ENCODE data around the gene PEDS1.

The PEDS1 gene

DNA sequence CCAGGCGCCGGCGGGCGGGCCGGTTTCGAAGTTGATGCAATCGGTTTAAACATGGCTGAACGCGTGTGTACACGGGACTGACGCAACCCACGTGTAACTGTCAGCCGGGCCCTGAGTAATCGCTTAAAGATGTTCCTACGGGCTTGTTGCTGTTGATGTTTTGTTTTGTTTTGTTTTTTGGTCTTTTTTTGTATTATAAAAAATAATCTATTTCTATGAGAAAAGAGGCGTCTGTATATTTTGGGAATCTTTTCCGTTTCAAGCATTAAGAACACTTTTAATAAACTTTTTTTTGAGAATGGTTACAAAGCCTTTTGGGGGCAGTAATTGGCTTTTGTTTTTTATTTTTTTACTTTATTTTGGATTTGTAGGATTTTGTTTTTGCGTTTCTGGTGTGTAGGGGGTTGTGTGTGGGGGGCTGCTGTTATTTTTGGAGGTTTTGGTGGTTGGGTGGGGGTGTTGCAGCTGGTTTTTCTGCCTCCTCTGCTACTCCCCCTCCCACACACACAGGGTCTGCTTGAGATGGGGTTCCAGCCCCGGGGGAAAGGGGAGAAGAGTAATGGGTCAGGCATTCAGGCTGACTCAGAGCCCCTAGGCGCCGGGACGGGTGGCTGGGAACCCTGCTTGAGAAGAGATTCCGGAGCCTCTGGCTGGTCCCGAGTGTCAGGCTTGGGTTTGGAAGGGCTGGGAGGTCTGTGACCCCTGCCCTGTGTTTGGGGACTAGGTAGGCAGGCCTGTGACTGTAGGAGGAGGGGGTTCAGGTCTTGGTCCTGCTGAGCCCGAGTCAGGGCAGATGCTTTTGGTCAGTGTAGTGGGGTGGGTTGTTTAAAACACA lies 39.1 kb upstream of the PEDS1 start (continued):
- TF ChIP-seq ZNF585B (tag by site-specific recombination; IDR thresholded peaks at IDR 0.05) (no peak), ZNF335 (tag by site-specific recombination; conservative IDR thresholded peaks at IDR 0.05) (peak; percentile 69), ZSCAN30 (tag by site-specific recombination; IDR thresholded peaks at IDR 0.05) (peak; percentile 64; the same call in 1 of the 2 replicates), OVOL3 (tag by site-specific recombination; IDR thresholded peaks at IDR 0.05) (no peak; the same call in 1 of the 2 replicates), EGR2 (tag by site-specific recombination; IDR thresholded peaks at IDR 0.05; ENCODE audit: low read depth) (peak; percentile 93), ZNF169 (tag by site-specific recombination; IDR thresholded peaks at IDR 0.05) (no peak), PRDM1 (tag by site-specific recombination; IDR thresholded peaks at IDR 0.05) (no peak), ZNF510 (tag by site-specific recombination; IDR thresholded peaks at IDR 0.05; ENCODE audit: insufficient replicate concordance) (no peak), HOXA7 (CRISPR knock-in tag; IDR thresholded peaks at IDR 0.05; ENCODE audit: borderline replicate concordance) (no peak), ZNF16 (tag by site-specific recombination; IDR thresholded peaks at IDR 0.05; ENCODE audit: low read depth) (0 out of 2 replicates have a peak, but pooled peaks have one; percentile 4), ZNF146 (tag by site-specific recombination; IDR thresholded peaks at IDR 0.05) (no peak), ZNF747 (tag by site-specific recombination; IDR thresholded peaks at IDR 0.05) (no peak)
- TF ChIP-seq, protein P1, sequence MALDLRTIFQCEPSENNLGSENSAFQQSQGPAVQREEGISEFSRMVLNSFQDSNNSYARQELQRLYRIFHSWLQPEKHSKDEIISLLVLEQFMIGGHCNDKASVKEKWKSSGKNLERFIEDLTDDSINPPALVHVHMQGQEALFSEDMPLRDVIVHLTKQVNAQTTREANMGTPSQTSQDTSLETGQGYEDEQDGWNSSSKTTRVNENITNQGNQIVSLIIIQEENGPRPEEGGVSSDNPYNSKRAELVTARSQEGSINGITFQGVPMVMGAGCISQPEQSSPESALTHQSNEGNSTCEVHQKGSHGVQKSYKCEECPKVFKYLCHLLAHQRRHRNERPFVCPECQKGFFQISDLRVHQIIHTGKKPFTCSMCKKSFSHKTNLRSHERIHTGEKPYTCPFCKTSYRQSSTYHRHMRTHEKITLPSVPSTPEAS (tag by site-specific recombination; IDR thresholded peaks at IDR 0.05) = peak; percentile 82
- TF ChIP-seq, protein P2, sequence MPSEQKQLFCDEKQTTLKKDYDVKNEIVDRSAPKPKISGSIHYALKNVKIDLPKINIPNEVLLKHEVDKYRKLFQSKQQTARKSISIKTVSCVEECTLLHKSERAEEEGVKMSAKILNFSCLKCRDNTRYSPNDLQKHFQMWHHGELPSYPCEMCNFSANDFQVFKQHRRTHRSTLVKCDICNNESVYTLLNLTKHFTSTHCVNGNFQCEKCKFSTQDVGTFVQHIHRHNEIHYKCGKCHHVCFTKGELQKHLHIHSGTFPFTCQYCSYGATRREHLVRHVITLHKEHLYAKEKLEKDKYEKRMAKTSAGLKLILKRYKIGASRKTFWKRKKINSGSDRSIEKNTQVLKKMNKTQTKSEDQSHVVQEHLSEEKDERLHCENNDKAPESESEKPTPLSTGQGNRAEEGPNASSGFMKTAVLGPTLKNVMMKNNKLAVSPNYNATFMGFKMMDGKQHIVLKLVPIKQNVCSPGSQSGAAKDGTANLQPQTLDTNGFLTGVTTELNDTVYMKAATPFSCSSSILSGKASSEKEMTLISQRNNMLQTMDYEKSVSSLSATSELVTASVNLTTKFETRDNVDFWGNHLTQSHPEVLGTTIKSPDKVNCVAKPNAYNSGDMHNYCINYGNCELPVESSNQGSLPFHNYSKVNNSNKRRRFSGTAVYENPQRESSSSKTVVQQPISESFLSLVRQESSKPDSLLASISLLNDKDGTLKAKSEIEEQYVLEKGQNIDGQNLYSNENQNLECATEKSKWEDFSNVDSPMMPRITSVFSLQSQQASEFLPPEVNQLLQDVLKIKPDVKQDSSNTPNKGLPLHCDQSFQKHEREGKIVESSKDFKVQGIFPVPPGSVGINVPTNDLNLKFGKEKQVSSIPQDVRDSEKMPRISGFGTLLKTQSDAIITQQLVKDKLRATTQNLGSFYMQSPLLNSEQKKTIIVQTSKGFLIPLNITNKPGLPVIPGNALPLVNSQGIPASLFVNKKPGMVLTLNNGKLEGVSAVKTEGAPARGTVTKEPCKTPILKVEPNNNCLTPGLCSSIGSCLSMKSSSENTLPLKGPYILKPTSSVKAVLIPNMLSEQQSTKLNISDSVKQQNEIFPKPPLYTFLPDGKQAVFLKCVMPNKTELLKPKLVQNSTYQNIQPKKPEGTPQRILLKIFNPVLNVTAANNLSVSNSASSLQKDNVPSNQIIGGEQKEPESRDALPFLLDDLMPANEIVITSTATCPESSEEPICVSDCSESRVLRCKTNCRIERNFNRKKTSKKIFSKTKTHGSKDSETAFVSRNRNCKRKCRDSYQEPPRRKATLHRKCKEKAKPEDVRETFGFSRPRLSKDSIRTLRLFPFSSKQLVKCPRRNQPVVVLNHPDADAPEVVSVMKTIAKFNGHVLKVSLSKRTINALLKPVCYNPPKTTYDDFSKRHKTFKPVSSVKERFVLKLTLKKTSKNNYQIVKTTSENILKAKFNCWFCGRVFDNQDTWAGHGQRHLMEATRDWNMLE (tag by site-specific recombination; conservative IDR thresholded peaks at IDR 0.05; ENCODE audit: low read depth) = no peak; the same call in 1 of the 2 replicates
- TF ChIP-seq, protein P3, sequence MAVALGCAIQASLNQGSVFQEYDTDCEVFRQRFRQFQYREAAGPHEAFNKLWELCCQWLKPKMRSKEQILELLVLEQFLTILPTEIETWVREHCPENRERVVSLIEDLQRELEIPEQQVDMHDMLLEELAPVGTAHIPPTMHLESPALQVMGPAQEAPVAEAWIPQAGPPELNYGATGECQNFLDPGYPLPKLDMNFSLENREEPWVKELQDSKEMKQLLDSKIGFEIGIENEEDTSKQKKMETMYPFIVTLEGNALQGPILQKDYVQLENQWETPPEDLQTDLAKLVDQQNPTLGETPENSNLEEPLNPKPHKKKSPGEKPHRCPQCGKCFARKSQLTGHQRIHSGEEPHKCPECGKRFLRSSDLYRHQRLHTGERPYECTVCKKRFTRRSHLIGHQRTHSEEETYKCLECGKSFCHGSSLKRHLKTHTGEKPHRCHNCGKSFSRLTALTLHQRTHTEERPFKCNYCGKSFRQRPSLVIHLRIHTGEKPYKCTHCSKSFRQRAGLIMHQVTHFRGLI (tag by site-specific recombination; IDR thresholded peaks at IDR 0.05) = peak; percentile 34; the same call in 1 of the 2 replicates
- TF ChIP-seq, protein P4, sequence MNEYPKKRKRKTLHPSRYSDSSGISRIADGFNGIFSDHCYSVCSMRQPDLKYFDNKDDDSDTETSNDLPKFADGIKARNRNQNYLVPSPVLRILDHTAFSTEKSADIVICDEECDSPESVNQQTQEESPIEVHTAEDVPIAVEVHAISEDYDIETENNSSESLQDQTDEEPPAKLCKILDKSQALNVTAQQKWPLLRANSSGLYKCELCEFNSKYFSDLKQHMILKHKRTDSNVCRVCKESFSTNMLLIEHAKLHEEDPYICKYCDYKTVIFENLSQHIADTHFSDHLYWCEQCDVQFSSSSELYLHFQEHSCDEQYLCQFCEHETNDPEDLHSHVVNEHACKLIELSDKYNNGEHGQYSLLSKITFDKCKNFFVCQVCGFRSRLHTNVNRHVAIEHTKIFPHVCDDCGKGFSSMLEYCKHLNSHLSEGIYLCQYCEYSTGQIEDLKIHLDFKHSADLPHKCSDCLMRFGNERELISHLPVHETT (tag by site-specific recombination; IDR thresholded peaks at IDR 0.05) = peak; percentile 71; the same call in 1 of the 2 replicates
- TF ChIP-seq, protein P5, sequence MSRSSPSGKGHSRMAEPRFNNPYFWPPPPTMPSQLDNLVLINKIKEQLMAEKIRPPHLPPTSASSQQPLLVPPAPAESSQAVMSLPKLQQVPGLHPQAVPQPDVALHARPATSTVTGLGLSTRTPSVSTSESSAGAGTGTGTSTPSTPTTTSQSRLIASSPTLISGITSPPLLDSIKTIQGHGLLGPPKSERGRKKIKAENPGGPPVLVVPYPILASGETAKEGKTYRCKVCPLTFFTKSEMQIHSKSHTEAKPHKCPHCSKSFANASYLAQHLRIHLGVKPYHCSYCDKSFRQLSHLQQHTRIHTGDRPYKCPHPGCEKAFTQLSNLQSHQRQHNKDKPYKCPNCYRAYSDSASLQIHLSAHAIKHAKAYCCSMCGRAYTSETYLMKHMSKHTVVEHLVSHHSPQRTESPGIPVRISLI (tag by site-specific recombination; IDR thresholded peaks at IDR 0.05) = peak; percentile 79
- TF ChIP-seq, protein P6, sequence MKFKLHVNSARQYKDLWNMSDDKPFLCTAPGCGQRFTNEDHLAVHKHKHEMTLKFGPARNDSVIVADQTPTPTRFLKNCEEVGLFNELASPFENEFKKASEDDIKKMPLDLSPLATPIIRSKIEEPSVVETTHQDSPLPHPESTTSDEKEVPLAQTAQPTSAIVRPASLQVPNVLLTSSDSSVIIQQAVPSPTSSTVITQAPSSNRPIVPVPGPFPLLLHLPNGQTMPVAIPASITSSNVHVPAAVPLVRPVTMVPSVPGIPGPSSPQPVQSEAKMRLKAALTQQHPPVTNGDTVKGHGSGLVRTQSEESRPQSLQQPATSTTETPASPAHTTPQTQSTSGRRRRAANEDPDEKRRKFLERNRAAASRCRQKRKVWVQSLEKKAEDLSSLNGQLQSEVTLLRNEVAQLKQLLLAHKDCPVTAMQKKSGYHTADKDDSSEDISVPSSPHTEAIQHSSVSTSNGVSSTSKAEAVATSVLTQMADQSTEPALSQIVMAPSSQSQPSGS (tag by site-specific recombination; IDR thresholded peaks at IDR 0.05; ENCODE audit: low read depth) = peak; percentile 84
- TF ChIP-seq, protein P7, sequence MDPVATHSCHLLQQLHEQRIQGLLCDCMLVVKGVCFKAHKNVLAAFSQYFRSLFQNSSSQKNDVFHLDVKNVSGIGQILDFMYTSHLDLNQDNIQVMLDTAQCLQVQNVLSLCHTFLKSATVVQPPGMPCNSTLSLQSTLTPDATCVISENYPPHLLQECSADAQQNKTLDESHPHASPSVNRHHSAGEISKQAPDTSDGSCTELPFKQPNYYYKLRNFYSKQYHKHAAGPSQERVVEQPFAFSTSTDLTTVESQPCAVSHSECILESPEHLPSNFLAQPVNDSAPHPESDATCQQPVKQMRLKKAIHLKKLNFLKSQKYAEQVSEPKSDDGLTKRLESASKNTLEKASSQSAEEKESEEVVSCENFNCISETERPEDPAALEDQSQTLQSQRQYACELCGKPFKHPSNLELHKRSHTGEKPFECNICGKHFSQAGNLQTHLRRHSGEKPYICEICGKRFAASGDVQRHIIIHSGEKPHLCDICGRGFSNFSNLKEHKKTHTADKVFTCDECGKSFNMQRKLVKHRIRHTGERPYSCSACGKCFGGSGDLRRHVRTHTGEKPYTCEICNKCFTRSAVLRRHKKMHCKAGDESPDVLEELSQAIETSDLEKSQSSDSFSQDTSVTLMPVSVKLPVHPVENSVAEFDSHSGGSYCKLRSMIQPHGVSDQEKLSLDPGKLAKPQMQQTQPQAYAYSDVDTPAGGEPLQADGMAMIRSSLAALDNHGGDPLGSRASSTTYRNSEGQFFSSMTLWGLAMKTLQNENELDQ (tag by site-specific recombination; IDR thresholded peaks at IDR 0.05; ENCODE audit: low read depth) = no peak
